Hepatocyte (in vitro differentiated cells): ENCODE measurements around the gene TEX38. TPM values are rescaled to one million over a fixed set of nuclear protein-coding genes. Genes with fewer than 3 reads are reported as not detected.

ENCODE experiments used
- DNase-seq: peaks from one replicate; pipeline ENCODE4 v3.0.0-alpha.2; 2016; ENCODE audit warnings: low spot score
- H2AFZ ChIP-seq: fragments of 200-600 bp; sonication (generic); 2 replicates; pipeline ENCODE4 v1.6.0; 2016; ENCODE audit warnings: antibody characterized with exemption, mild to moderate bottlenecking
- H3K27ac ChIP-seq: fragments of 200-600 bp; sonication (generic); 2 replicates; pipeline ENCODE4 v1.5.1; 2016; ENCODE audit warnings: mild to moderate bottlenecking
- H3K27me3 ChIP-seq: fragments of 200-600 bp; sonication (generic); 2 replicates; pipeline ENCODE4 v1.6.1; 2016
- H3K36me3 ChIP-seq: fragments of 200-600 bp; sonication (generic); replicated peaks from 2 replicates; pipeline ENCODE4 v1.5.1; 2016; ENCODE audit warnings: low read depth; ENCODE audit not compliant: insufficient read depth
- H3K4me1 ChIP-seq: fragments of 200-600 bp; sonication (generic); 2 replicates; pipeline ENCODE4 v1.5.1; 2016; ENCODE audit warnings: mild to moderate bottlenecking, moderate library complexity; ENCODE audit not compliant: insufficient read depth
- H3K4me2 ChIP-seq: fragments of 200-600 bp; sonication (generic); 2 replicates; pipeline ENCODE4 v1.6.0; 2016
- H3K4me3 ChIP-seq: fragments of 200-600 bp; sonication (generic); 2 replicates; pipeline ENCODE4 v1.5.1; 2016; ENCODE audit warnings: mild to moderate bottlenecking
- H3K79me2 ChIP-seq: fragments of 200-600 bp; sonication (generic); 2 replicates; pipeline ENCODE4 v1.6.0; 2017; ENCODE audit warnings: mild to moderate bottlenecking
- H3K9me2 ChIP-seq: fragments of 200-600 bp; sonication (generic); replicated peaks from 2 replicates; pipeline ENCODE4 v1.6.0; 2017; ENCODE audit warnings: mild to moderate bottlenecking; ENCODE audit not compliant: insufficient read depth
- H3K9me3 ChIP-seq: fragments of 200-600 bp; sonication (generic); 2 replicates; pipeline ENCODE4 v1.5.1; 2016; ENCODE audit warnings: low read depth, mild to moderate bottlenecking
- H4K20me1 ChIP-seq: fragments of 200-600 bp; sonication (generic); 2 replicates; pipeline ENCODE4 v1.6.0; 2016; ENCODE audit warnings: mild to moderate bottlenecking; ENCODE audit not compliant: insufficient read depth, poor library complexity, severe bottlenecking
- EZH2 ChIP-seq: fragments of 200-600 bp; sonication (generic); IDR thresholded peaks from 2 replicates; pipeline ENCODE4 v1.6.1; 2016; ENCODE audit warnings: antibody characterized with exemption, mild to moderate bottlenecking, borderline replicate concordance
- EZH2phosphoT487 ChIP-seq: fragments of 200-600 bp; sonication (generic); IDR thresholded peaks from one replicate; pipeline ENCODE4 v1.6.1; 2018; ENCODE audit warnings: antibody characterized with exemption, mild to moderate bottlenecking, low read depth, moderate library complexity; ENCODE audit not compliant: unreplicated experiment, severe bottlenecking
- WGBS: methylation state at CpG from one replicate; pipeline ENCODE4 v1.1.6; 2016; ENCODE audit warnings: low lambda C conversion rate; ENCODE audit errors: missing lambda C conversion rate; 5-methylcytosine and 5-hydroxymethylcytosine counted together
- polyA plus RNA-seq: library from polyadenylated mRNA; unstranded; fragments of >200 nt; fragmentation: Nextera tagmentation; extraction: Ambion mirVana; gene quantifications from 2 replicates; pipeline ENCODE4 v1.2.1, GENCODE V29; 2016
- total RNA-seq: library from RNA; depleted of rRNA; stranded (reverse); fragments of >200 nt; gene quantifications from 2 replicates; pipeline ENCODE4 v1.2.3, GENCODE V29; 2014
- TF ChIP-seq, protein P1 (sequence below): fragments of 200-600 bp; sonication (generic); IDR thresholded peaks from 2 replicates; pipeline ENCODE4 v1.5.1; 2016; ENCODE audit warnings: antibody characterized with exemption, mild to moderate bottlenecking; ENCODE audit not compliant: poor library complexity

The TEX38 gene
- total and polyA plus RNA-seq, 2 experiments from 2014 or later = 0.27 TPM; not detected in 1

DNA sequence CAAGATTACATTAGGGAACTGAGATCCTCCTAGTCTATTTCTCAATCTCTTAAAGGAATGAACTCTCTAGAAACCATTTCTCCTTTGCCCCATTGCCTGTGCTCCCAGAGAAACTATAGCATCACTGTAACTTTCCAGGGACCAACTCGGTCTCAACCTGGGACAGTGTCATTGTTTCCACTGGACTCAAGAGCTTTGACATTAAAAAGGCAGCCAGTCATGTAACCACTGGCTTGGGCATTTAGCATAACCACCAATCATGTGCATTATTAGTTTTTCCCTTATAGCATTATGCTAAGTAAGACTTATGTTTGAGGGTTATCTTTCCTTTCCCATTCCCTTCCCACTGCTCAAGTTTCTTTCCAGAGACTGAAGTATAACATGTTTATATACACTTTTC lies 18.2 kb downstream of the TEX38 start:
- Histone ChIP-seq H2AFZ (no peak overlapping the region), H3K4me1 (no peaks in the 10 kb centered on the region), H4K20me1 (no peaks in the 10 kb centered on the region), H3K4me2 (no peak overlapping the region), H3K9me2 (no peaks in the 10 kb centered on the region), H3K4me3 (no peak overlapping the region), H3K27ac (no peak overlapping the region), H3K79me2 (no peaks in the 10 kb centered on the region), H3K36me3 (no peaks in the 10 kb centered on the region), H3K9me3 (no peaks in the 10 kb centered on the region), H3K27me3 (no peaks in the 10 kb centered on the region)
- WGBS = 96% methylated on average over 1 of the region's 1 CpG
- DNase-seq = no peak
- TF ChIP-seq EZH2 = no peak
- TF ChIP-seq EZH2phosphoT487 = no peak
- TF ChIP-seq, protein P1, sequence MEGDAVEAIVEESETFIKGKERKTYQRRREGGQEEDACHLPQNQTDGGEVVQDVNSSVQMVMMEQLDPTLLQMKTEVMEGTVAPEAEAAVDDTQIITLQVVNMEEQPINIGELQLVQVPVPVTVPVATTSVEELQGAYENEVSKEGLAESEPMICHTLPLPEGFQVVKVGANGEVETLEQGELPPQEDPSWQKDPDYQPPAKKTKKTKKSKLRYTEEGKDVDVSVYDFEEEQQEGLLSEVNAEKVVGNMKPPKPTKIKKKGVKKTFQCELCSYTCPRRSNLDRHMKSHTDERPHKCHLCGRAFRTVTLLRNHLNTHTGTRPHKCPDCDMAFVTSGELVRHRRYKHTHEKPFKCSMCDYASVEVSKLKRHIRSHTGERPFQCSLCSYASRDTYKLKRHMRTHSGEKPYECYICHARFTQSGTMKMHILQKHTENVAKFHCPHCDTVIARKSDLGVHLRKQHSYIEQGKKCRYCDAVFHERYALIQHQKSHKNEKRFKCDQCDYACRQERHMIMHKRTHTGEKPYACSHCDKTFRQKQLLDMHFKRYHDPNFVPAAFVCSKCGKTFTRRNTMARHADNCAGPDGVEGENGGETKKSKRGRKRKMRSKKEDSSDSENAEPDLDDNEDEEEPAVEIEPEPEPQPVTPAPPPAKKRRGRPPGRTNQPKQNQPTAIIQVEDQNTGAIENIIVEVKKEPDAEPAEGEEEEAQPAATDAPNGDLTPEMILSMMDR = no peak

DNA sequence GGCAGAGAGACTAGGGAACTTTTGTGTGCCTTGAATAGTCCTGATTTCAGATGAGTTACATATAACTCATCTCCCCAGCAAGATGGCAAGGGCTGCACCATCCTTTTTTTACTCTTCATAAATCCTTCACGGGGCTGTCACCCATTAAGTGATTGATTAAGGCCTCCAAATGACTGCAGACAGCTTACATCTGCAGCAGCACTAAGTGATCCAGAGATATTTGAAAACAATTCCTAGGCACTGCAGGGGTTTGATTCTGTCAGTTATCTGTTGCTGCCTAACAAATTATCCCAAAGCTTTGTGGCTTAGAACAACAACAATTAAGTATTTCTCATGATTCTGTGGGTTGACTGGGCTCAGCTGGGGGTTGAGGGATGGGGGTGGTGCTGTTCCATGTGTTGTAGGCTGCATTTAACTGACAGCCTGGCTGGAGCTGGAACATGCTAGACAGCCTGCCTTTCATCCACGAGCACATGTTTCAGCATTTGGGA lies 19.3 kb downstream of the TEX38 start:
- no peak overlapping the region for H3K4me2 ChIP-seq
- H3K4me3 ChIP-seq = no peak overlapping the region
- no peaks in the 10 kb centered on the region for H3K27me3 ChIP-seq
- no peaks in the 10 kb centered on the region for H3K9me2 ChIP-seq
- H3K9me3 ChIP-seq = no peaks in the 10 kb centered on the region
- no peaks in the 10 kb centered on the region for H4K20me1 ChIP-seq
- H3K27ac ChIP-seq = no peak overlapping the region
- DNase-seq = no peak
- no peaks in the 10 kb centered on the region for H3K4me1 ChIP-seq
- 72% methylated on average over 2 of the region's 2 CpGs for WGBS
- no peaks in the 10 kb centered on the region for H3K79me2 ChIP-seq
- H3K36me3 ChIP-seq = peaks cover 4% of the 10 kb centered on the region
- TF ChIP-seq EZH2 (no peak), EZH2phosphoT487 (no peak)
- TF ChIP-seq, protein P1 = no peak
- no peak overlapping the region for H2AFZ ChIP-seq

DNA sequence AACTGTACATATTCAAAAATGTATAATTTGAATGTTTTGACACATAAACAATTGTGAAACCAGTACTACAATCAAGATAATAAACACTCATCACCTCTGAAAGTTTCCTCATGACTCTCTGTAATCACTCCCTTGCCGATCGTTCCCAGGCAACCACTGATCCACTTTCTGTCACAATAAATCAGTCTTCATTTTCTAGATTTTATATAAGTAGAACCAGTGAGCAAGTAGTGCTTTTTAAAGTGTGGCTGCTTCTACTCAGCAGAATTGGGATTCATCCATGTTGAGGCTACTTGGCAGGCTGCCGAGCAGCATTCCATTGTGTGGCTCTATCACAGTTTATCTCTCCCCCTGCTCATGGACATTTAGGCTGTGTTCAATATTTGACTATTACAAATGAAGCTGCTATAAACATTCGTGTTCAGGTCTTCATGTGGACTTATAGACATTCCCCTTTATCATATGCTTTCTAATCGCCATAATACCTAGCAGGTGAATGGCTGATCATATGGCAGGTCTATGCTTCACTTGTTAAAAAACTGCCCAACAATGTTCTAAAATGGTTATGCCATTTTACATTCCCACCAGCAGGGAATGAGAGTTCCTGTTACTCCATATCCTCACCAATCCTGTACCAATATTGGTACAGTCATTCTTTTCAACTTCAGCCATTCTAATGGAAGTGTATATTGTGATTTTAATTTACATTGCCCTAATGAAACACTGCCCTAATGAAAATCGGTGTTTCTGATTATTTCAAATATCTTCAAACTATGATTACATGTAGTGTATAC lies 20.5 kb downstream of the TEX38 start:
- no peaks in the 10 kb centered on the region for H3K9me2 ChIP-seq
- no peaks in the 10 kb centered on the region for H3K27me3 ChIP-seq
- no peaks in the 10 kb centered on the region for H3K79me2 ChIP-seq
- H3K27ac ChIP-seq = no peak overlapping the region
- no peaks in the 10 kb centered on the region for H3K9me3 ChIP-seq
- no peak overlapping the region for H3K4me2 ChIP-seq
- 78% methylated on average over 6 of the region's 6 CpGs for WGBS
- TF ChIP-seq EZH2phosphoT487 (no peak), EZH2 (no peak)
- TF ChIP-seq, protein P1 = no peak
- H2AFZ ChIP-seq = no peak overlapping the region
- H4K20me1 ChIP-seq = no peaks in the 10 kb centered on the region
- peaks cover 4% of the 10 kb centered on the region for H3K36me3 ChIP-seq
- H3K4me3 ChIP-seq = no peak overlapping the region
- H3K4me1 ChIP-seq = no peaks in the 10 kb centered on the region
- no peak for DNase-seq
